Head of caudate nucleus (tissue), 42 donors: ENCODE measurements around the gene USP12.
A peak's percentile ranks its signal among the peaks of the same experiment; 100 is the strongest.
"Not testable (repeated sequence)": the region's sequence is repeated elsewhere in the genome, so short reads cannot be mapped to it uniquely, and the experiment has no call there.

Experiments
- DNase-seq, 42 donors: peaks; one replicate each; pipeline versions ENCODE4 v3.0.0 to v3.0.0-alpha.2; 2020 to 2021; ENCODE audit warnings: mixed read lengths in 7 of 42
- intact Hi-C: fragments of 100-400 bp; cut with DNase I; formaldehyde crosslinking; loops from one replicate; pipeline ENCODE4 v1.15.0; 2022

The USP12 gene

DNA sequence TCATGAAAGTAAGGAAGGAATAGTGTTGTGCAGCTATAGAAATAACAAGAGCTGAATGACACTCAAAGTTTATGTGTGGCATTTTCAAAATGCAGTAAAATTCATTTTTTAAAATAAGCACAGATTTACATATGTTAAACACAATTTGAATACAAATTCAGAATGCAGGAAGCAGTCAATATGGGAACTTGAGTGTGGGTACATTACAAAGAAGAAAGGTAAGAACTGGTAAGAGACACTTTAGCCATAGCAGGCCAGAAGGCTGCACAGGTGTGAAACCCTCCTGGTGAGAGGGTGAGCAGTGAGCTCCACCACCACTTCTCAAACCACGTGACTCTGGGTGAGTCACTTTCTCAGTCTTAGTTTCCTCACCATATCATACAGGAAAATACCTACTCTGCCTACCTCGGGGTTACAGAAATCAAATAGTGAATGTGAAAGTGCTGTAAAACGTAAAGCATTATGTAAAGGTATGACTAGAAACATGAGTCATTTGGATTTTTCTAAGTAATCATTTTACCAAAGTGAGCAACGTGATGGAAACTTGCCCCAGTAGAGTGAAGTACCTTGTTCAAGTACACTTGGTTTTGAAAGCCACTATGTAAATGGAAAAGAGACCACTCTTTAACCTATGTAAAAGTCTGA is 40.5 kb downstream of the USP12 start:
- peak in 25 of 42 donors; percentile 12 to 83 (median 48) for DNase-seq
- intact Hi-C loops, result no loop called here

DNA sequence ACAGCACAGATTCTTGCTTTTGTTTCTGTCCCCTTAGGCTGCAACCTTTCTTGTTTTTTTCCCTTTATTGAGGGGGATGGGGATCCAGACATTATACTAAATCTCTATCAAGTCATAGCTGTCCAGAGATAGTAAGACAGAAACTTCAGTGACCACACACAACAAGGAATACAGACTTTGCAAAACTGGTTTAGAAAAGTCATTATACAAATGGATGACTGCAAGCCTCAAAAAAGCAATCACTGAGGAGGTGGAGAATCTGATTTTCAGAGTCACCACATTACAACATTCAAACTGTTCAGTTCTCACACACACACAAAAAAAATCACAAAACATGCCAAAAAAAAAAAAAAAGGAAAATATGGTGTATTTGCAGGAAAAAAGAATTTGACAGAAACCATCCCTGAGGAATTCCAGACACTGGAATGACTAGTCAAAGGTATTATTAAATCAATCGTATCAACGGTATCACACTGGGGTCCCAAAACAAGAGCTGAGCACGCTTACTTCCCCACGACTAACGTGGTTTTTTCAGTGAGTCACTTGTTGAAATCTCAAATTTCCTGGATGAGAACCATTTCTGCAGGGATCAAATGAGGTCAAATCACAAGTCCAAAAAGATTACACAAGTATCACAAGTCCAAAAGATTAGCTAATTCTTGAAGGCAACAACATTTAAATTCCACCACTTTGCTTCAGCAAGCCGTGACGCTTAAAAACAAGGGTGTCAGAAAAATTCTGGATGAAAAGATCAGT is 41.2 kb downstream of the USP12 start:
- intact Hi-C loops, result no loop called here
- no peak for DNase-seq

DNA sequence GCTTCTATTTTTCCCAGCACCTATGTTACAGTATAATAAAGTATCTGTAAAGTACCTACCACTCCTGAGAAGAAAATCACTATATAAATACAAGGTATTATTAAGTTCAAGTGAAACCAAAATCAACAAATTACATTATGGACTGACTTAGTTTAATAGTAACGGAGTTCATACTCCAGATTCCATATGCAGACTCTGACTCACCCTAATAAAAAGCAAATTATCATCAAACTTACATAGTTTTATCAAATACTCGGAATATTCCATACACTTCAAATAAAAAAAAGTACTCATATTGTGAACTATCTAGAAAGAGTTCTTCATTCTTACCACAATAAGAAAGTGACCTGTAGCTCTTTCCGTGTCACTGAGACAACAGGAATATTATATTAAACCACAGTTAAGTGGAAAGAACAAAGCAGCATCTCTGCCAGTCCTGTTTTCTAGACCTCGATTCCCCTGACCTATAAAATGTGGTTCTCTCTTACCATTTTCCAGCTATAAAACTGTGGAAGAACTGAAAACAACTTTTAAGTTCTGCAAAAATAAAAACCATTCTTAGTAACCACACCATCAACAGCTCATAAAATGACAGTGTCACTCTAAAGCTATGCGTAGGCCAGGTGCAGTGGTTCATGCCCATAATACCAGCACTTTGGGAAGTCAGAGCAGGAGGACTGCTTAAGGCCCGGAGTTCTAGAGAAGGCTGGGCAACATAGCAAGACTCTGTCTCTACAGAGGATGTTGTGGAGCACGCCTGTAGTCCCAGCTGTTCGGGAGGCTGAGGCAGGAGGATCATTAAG is 42.6 kb downstream of the USP12 start:
- intact Hi-C loops, result no loop called here

DNA sequence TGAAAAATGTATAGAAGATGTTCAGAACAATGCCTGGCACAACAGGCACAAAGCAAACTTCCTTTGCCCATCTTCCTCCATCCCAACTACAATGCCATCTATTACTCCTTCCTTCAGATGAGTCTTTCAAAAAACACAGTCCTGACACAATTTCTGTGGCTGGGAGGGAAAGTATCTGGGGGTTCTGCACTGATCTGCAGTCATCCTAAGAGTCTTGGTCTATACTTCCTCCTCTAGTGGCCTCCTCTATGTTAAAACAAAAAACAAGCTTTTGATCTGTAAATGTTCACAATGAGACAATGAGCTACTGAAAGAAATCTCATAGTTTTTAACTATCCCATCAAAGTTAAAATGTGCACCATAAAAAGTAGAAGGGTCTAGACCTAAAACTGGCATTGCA is 44.8 kb downstream of the USP12 start:
- no peak for DNase-seq
- intact Hi-C loops, result no loop called here

More for the DNA sequence above, 42.6 kb downstream of the USP12 start:
- DNase-seq, result no peak

DNA sequence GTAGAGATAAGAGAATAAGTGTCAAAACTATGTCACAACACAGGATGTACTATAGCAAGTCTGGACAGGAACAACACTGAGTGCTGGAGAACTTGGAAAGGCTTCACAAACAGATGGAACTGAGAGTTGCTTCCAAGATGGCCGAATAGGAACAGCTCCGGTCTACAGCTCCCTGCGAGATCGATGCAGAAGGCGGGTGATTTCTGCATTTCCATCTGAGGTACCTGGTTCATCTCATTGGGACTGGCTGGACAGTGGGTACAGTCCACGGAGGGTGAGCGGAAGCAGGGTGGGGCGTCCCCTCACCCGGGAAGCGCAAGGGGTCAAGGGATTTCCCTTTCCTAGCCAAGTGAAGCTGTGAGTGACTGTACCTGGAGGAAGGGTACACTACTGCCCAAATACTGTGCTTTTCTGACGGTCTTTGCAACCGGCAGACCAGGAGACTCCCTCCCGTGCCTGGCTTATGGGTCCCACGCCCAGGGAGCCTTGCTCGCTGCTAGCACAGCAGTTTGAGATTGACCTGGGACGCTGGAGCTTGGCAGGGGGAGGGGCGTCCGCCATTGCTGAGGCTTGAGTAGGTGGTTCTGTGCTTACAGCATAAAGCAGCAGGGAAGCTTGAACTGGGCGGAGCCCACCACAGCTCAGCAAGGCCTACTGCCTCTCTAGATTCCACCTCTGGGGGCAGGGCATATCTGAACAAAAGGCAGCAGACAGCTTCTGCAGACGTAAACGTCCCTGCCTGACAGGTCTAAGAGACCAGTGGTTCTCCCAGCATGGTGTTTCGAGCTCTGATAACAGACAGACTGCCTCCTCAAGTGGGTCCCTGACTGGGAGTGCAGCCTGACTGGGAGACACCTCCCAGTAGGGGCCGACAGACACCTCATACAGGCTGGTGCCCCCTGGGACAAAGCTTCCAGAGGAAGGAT is 46.0 kb downstream of the USP12 start:
- intact Hi-C loops, result no loop called here
- DNase-seq, result peak in 10 of 42 donors; percentile 7 to 33 (median 17)

DNA sequence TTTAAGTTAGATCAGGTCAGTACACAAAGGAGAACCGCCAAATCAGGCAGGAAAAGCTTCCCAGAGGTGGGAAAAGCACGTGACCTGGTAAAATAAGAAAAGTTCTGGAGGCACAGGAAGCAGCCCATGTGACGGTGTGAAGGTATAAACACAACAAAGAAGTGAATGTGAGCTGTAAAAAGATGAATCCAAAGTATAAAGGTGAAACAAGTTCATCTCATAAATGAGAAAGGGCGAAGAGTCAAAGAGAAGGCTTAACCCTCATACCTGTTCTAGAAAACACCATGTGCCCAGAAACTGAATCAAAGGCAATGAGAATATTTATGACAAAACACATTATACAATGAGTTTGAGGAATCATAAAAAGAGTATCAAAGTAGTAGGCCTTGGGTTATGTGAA is 47.0 kb downstream of the USP12 start:
- DNase-seq, result no peak
- intact Hi-C loops, result no loop called here

DNA sequence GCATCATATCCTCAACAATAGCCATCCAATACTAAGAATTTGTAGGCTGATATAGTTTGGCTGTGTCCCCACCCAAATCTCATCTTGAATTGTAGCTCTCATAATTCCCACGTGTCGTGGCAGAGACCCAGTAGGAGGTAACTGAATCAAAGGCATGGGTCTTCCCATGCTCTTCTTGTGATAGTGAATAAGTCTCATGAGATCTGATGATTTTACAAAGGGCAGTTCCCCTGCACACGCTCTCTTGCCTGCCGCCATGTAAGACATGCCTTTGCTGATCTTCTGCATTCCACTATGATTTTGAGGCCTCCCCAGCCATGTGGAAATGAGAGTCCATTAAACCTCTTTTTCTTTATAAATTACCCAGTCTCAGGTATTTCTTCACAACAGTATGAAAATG is 48.2 kb downstream of the USP12 start:
- DNase-seq, intact Hi-C loops: not testable (repeated sequence)

DNA sequence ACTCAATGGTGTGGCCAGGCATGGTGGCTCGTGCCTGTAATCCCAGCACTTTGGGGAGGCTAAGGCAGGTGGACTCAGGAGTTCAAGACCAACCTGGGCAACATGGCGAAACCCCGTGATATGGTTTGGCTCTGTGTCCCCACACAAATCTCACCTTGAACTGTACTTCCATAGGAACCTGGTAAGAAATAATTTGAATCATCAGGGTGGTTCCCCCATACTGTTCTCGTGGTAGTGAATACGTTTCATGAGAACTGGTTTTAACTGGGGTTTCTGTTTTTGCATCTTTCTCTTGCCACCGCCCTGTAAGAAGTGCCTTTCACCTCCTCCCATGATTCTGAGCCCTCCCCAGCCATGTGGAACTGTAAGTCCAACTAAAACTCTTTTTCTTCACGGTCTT is 49.6 kb downstream of the USP12 start:
- intact Hi-C loops, result no loop called here
- no peak for DNase-seq

DNA sequence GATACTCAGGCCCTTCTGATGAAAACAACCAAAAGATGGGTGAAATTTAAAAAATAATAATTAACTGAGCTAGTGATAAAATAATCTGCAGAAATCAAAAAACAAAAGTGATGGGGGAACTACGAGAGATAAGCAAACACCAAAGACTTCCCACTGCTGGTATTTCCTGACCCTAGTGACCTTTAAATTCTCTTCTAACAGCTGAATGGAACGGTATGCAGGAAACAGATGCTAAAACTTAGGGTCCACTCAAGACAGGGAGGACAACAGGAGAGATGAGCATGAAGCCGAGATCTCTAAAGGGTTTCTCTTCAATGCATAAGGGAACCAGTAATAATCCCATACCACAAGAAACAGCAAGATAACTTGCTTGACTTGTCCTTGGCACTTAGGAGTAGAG is 50.8 kb downstream of the USP12 start:
- intact Hi-C loops, result no loop called here
- DNase-seq, result no peak

DNA sequence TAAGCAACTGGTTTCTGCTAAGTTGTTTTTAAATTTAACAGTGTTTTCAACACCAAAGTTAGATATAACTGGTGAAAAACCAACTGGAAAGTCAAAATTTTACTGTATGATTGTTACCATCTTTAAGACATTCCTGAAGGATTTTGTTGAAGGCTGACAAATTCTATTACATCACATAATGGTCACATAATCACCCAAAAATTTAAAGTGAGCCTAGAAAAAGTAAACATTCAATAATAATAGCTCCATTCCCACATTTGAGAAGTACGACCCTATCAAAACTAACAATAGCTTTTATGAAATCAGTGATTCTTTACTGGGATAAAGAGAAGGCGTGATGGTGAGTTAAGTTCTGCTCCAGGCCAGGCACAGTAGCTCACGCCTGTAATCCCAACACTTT is 51.6 kb downstream of the USP12 start:
- intact Hi-C loops, result no loop called here

DNA sequence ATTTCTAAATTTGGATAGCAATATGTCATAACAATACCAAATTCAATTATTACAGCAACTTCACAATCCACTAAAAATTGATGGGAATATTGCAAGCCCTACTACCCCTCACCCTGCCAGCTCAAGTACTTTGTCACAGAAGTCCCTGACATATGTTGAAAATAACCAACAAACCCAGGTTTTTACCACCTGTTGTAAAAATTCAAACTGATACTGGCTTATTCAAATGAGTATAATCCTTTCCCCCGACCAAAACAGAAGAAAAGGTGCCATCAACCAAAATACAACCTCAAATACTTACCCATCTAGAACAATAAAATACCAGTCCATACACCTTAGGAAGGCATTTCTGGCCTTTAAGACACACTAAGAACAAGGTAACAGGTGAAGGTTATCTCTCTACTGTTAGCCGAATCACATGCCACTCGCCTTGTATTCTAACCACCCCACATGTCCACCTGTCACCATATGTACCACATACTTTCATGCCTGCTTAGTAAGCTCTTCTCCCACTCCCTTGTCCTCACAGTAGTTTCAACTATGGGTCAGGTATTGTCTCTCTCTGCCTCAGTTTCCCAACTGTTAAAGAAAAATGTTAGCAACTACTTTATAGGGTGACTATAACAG is 53.1 kb downstream of the USP12 start:
- DNase-seq, result no peak
- intact Hi-C loops, result no loop called here

More for the DNA sequence above, 51.6 kb downstream of the USP12 start:
- DNase-seq, result no peak

DNA sequence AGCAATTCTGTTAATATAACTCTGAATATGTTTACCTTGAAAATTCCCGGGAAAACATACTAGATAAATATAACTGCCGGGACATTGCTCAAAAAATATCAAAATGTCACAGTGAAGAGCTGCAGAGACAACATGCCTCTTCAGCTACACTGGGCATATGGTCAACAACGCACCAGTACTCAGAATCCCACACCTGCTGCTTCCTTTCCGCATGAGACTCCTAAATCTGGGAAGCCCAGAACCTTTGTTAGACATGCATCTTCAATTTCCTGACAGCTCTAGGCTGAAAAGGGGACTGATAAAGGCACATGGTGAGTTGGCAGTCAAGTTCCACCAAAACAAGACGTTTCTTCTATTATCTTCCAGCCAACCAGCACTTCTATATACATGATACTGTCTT is 53.7 kb downstream of the USP12 start:
- intact Hi-C loops, result no loop called here
- no peak for DNase-seq

DNA sequence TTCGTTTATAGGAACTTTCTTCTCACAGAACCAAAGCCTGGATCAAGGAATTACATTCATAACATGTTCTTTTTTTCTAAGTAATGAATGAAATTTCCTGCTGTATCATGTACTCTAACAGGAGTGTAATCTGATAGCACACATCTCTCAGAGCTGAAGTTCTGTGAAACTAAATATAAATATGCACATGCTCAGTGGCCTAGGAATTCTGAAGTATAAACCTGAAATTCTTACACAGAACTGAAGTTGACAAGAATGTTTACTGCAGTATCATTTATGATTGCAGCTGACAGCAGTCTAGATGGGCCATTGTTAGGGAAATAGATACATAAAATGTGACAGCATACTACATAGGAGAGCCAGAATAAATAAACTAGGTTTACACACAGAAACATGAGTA is 54.5 kb downstream of the USP12 start:
- no peak for DNase-seq
- intact Hi-C loops, result no loop called here

DNA sequence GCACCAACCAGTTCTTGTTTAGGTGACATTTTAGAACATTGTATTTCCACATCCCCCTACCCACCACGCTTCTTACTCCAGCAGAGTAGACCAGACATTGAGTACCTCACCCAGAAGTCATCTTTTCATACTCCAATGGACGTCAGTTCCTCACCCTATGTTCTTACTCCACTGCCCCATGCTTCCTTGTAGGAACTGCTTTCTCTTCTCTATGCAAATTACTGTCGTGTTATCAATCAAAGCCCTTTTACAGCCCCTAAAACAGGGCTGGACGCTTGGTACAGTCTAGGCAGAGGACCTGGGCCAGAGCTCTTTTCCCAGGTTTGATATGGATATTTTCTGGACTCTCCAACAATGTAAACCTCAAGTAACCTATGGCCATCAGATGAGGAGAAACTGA is 58.2 kb downstream of the USP12 start:
- DNase-seq, result no peak
- intact Hi-C loops, result no loop called here

DNA sequence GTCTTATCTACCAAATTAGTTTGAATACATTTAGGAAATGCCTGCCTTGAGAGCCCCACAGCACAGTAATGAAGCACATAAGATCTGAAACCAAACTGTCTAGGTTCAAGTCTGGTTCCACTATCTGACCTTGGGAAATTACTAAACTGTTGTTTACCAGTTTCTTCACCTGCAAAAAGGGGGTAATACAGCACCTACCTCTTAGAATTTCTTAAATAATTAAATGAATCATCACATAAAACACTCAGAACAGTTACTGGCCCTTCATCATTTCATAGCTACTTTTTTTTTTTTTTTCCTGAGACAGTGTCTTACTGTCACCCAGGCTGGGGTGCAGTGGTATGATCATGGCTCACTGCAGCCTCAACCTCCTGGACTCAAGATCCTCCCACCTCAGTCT is 59.6 kb downstream of the USP12 start:
- intact Hi-C loops, result no loop called here
- DNase-seq, result no peak

DNA sequence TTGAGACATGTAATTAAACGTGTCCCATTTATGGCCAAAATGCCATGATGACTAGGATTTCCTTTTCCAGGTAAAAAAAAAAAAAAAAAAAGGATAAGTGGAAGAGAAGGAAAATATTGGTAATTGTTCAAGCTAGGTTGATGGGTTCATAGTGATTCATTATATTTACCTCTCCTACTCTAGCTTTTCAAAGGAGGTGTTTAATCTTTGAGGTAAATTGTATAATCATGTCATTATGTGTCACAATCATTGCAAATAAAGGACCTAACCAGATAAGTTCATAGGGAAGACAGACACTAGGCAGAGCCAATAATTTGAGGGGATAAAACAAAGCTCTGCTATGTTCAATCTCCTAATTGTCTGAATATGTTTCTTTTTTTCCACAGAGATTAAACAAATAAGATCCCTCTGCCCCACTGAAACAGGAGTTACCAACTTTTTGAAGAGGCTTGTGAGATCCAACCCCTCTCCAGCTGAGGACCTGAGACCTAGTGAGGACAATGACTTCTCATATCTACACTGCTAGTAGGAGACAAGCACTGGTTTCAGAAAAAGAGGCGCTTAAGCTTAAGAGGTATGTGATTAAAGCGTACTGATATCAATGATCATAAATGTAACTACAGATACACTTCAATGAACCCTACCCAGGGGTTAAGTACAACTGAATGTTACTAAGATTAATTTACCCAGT is 61.4 kb downstream of the USP12 start:
- DNase-seq, result no peak
- intact Hi-C loops, result no loop called here

DNA sequence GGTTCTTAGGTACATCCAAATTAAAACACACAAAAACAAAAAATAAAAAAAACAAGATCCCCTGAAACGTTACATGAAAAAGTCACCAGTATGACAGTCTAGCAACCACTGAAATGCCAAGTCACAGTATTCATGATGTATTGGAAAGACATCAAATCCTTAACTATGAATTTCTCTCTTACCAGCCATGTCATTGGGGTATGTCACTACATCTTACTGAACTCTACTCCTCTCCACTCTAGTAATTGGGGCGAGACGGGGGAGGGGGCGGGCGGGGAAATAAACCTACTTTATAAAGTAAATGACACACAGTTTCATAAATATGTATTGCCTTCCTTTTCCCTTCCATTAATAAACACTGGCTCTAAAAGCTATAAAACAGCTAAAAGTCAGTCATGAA is 65.5 kb downstream of the USP12 start:
- no peak for DNase-seq
- intact Hi-C loops, result no loop called here

DNA sequence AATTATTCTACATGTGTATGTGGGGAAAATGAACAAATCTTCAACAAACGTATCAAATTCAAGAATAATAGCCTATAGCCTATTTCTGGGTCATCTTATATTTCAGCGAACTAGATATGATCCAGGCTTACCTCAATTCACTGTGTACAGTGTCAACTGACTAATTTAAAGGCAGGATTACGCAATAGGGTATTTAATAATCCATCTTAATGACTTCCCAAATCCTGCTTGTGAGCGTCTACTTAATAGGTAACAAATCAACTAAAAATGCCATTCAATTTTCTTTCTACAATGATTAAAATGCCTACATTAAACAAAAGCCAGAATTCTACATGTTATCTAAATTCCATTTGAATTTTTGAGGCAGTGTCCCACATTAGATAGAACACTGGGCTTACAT is 67.0 kb downstream of the USP12 start:
- intact Hi-C loops, result no loop called here

More for the DNA sequence above, 67.0 kb downstream of the USP12 start:
- DNase-seq, result no peak
